Osteocyte (in vitro differentiated cells): ENCODE measurements around the gene CDH6. TPM values are rescaled to one million over a fixed set of nuclear protein-coding genes. Genes with fewer than 3 reads are reported as not detected.

Source experiments
- DNase-seq: peaks from one replicate; pipeline ENCODE4 v3.0.0; 2021; ENCODE audit warnings: mixed read lengths; ENCODE audit not compliant: unreplicated experiment; ENCODE audit errors: extremely low spot score
- H3K27ac Mint-ChIP-seq: one replicate; pipeline ENCODE4 v1.8.0; 2021; ENCODE audit warnings: mild to moderate bottlenecking, mixed read lengths; ENCODE audit not compliant: unreplicated experiment
- H3K27me3 Mint-ChIP-seq: one replicate; pipeline ENCODE4 v1.8.0; 2021; ENCODE audit warnings: mixed read lengths; ENCODE audit not compliant: unreplicated experiment
- H3K36me3 Mint-ChIP-seq: one replicate; pipeline ENCODE4 v1.8.0; 2021; ENCODE audit warnings: mixed read lengths; ENCODE audit not compliant: unreplicated experiment
- H3K4me1 Mint-ChIP-seq: one replicate; pipeline ENCODE4 v1.8.0; 2021; ENCODE audit warnings: mixed read lengths; ENCODE audit not compliant: unreplicated experiment
- H3K4me3 Mint-ChIP-seq: one replicate; pipeline ENCODE4 v1.8.0; 2021; ENCODE audit warnings: mild to moderate bottlenecking, moderate library complexity, mixed read lengths; ENCODE audit not compliant: unreplicated experiment
- H3K9me3 Mint-ChIP-seq: one replicate; pipeline ENCODE4 v1.8.0; 2021; ENCODE audit warnings: mixed read lengths; ENCODE audit not compliant: unreplicated experiment
- CTCF ChIP-seq: fragments of 200-600 bp; sonication (generic); IDR thresholded peaks from 2 replicates; pipeline ENCODE4 v1.5.0; 2021; ENCODE audit warnings: antibody characterized with exemption, mild to moderate bottlenecking, moderate library complexity
- total RNA-seq: library from RNA; stranded (reverse); gene quantifications from 2 replicates; pipeline ENCODE4 v1.2.1, GENCODE V29; 2021

Gene CDH6
- total RNA-seq, 1 donor from 2014 or later: 792 TPM

- TF ChIP-seq CTCF: no peak
- peaks cover 49% of the 10 kb centered on the region for H3K36me3 Mint-ChIP-seq
- peaks cover 81% of the 10 kb centered on the region for H3K4me1 Mint-ChIP-seq
- H3K9me3 Mint-ChIP-seq: no peaks in the 10 kb centered on the region
- no peak overlapping the region for H3K4me3 Mint-ChIP-seq
- H3K27me3 Mint-ChIP-seq: no peaks in the 10 kb centered on the region
- no peak overlapping the region for H3K27ac Mint-ChIP-seq
- no peak for DNase-seq
Observed at GRCh38 chr5:31215236-31215635, 21.8 kb downstream of the CDH6 start.

- Mint-ChIP-seq H3K4me3 (no peak overlapping the region), H3K36me3 (peaks cover 54% of the 10 kb centered on the region), H3K27ac (peak overlapping the region; percentile 39), H3K4me1 (peaks cover 76% of the 10 kb centered on the region), H3K27me3 (no peaks in the 10 kb centered on the region), H3K9me3 (no peaks in the 10 kb centered on the region)
- no peak for TF ChIP-seq CTCF
- no peak for DNase-seq
Observed at GRCh38 chr5:31217446-31217845, 24.0 kb downstream of the CDH6 start.

GRCh38 chr5:31218978-31219377, 25.5 kb downstream of the CDH6 start:
- H3K27ac Mint-ChIP-seq: peak overlapping the region; percentile 3
- H3K9me3 Mint-ChIP-seq: no peaks in the 10 kb centered on the region
- DNase-seq: no peak
- no peaks in the 10 kb centered on the region for H3K27me3 Mint-ChIP-seq
- no peak for TF ChIP-seq CTCF
- peaks cover 71% of the 10 kb centered on the region for H3K4me1 Mint-ChIP-seq
- H3K4me3 Mint-ChIP-seq: no peak overlapping the region
- peaks cover 55% of the 10 kb centered on the region for H3K36me3 Mint-ChIP-seq

GRCh38 chr5:31221001-31221400, 27.5 kb downstream of the CDH6 start:
- H3K9me3 Mint-ChIP-seq: no peaks in the 10 kb centered on the region
- TF ChIP-seq CTCF: no peak

GRCh38 chr5:31225118-31225517, 31.6 kb downstream of the CDH6 start:
- TF ChIP-seq CTCF: no peak
- no peak for DNase-seq
- peaks cover 81% of the 10 kb centered on the region for H3K4me1 Mint-ChIP-seq
- no peaks in the 10 kb centered on the region for H3K9me3 Mint-ChIP-seq
- no peaks in the 10 kb centered on the region for H3K27me3 Mint-ChIP-seq
- H3K36me3 Mint-ChIP-seq: peaks cover 78% of the 10 kb centered on the region
- H3K27ac Mint-ChIP-seq: peak overlapping the region; percentile 83
- no peak overlapping the region for H3K4me3 Mint-ChIP-seq

More at GRCh38 chr5:31221001-31221400, 27.5 kb downstream of the CDH6 start:
- Mint-ChIP-seq H3K4me1 (peaks cover 76% of the 10 kb centered on the region), H3K4me3 (no peak overlapping the region), H3K27me3 (no peaks in the 10 kb centered on the region), H3K27ac (no peak overlapping the region), H3K36me3 (peaks cover 67% of the 10 kb centered on the region)
- no peak for DNase-seq
